Measurements from ENCODE around the gene FLVCR1.

DNA sequence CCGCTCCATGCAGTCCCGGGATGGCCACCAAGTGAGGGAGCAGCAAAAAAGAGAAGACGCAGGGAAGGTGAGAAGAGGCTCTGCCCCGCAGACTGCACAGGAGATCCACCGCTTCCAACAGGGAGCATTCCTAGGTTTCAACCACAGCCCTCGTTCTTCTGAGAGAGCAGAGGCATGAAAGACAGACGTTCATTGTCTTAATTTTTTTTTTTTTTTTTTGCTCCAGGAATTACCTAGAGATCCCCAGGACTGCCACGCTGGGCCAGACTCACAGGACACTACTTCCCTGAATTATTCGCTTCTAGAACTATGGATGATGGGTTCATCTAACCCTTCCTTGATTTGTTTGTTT, 59.0 kb downstream of the FLVCR1 start:
- TF ChIP-seq POLR2A (IDR thresholded peaks at IDR 0.05; ENCODE audit: low read length) (no peak), GATA1 (IDR thresholded peaks at IDR 0.05; ENCODE audit: low read depth, low read length) (no peak)

Data from erythroblast (primary cell).